Measurements from ENCODE around the gene PRKCH. TPM values are rescaled to one million over a fixed set of nuclear protein-coding genes. Genes with fewer than 3 reads are reported as not detected.
"Not testable (repeated sequence)": the region's sequence is repeated elsewhere in the genome, so short reads cannot be mapped to it uniquely, and the experiment has no call there.

Gene PRKCH
- total and polyA plus RNA-seq, 2 experiments from 2014 or later, result 2.4 to 3.5 TPM

DNA sequence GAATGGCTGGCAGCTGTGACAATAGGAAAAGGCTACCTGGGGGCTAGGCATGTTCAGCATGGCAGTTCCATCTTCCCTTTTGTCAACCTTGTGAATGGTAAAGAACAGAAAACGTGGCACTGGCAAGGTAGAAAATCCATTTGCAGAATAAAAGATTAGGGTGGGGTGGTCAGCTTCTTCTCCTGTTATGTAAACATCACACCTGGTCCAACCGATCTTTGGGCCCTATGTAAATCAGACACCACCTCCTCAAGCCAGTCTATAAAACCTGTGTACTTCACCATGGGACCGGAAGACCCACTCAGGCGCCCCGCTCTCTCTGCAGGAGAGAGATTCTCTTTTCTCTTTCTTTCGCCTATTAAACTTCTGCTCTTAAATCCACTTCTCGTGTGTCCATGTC is 20.6 kb upstream of the PRKCH start:
- Histone ChIP-seq H3K4me3 (no peak overlapping the region), H3K79me2 (ENCODE audit: insufficient read depth) (no peaks in the 10 kb centered on the region), H3K9ac (no peak overlapping the region), H3K9me2 (ENCODE audit: insufficient read depth) (no peaks in the 10 kb centered on the region), H4K20me1 (ENCODE audit: insufficient read depth) (no peaks in the 10 kb centered on the region), H3K36me3 (ENCODE audit: low read depth) (no peaks in the 10 kb centered on the region), H3K27me3 (replicated peaks; ENCODE audit: insufficient read depth) (peaks cover 16% of the 10 kb centered on the region), H3K4me1 (ENCODE audit: insufficient read depth) (no peaks in the 10 kb centered on the region), H2AFZ (no peak overlapping the region), H3K27ac (no peak overlapping the region), H3F3A (ENCODE audit: insufficient read depth) (no peaks in the 10 kb centered on the region), H3K9me3 (ENCODE audit: low read depth) (no peaks in the 10 kb centered on the region), H3K4me2 (ENCODE audit: unreplicated experiment) (no peak overlapping the region)
- 77 to 79% methylated on average over 7 of the region's 7 CpGs for WGBS, 2 experiments (ENCODE audit: low coverage in 1 of 2, low lambda C conversion rate in 2 of 2, missing lambda C conversion rate in 2 of 2)
- in situ Hi-C loops (cut with MboI), result loop anchor here (10.0 kb wide), 1 partner anchor 534 kb away; no protein-coding TSS in a partner anchor
- DNase-seq, result no peak
- TF ChIP-seq EZH2 (IDR thresholded peaks at IDR 0.05; ENCODE audit: insufficient read depth, poor library complexity, severe bottlenecking), result no peak
- no peak for TF ChIP-seq EZH2phosphoT487 (IDR thresholded peaks at IDR 0.05; ENCODE audit: insufficient read depth, low read depth)

DNA sequence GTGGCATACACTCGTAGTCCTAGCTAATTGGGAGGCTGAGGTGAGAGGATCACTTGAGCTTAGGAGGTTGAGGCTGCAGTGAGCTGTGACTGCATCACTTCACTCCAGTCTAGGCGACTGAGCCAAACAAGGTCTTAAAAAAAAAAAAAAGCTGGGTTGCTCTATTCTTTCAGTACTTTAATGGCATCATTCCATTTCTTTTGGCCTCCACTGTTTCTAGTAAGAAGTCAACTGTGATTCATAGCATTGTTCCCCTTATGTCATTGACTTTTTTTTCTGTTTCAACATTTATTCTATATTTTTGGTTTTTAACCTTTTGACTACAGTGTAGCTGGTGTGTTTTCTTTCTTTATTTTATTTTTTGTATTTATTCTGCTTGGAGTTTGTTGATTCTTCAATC is 16.7 kb upstream of the PRKCH start:
- H3K4me1 ChIP-seq (ENCODE audit: insufficient read depth), result no peaks in the 10 kb centered on the region
- no peak for DNase-seq
- TF ChIP-seq EZH2phosphoT487 (IDR thresholded peaks at IDR 0.05; ENCODE audit: insufficient read depth, low read depth), result no peak
- no peak overlapping the region for H2AFZ ChIP-seq
- 51 to 67% methylated on average over 2 of the region's 2 CpGs for WGBS, 2 experiments (ENCODE audit: low coverage in 1 of 2, low lambda C conversion rate in 2 of 2, missing lambda C conversion rate in 2 of 2)
- no peak overlapping the region for H3K27ac ChIP-seq
- no peak overlapping the region for H3K4me2 ChIP-seq (ENCODE audit: unreplicated experiment)
- in situ Hi-C loops (cut with MboI), result loop anchor here (10.0 kb wide), 1 partner anchor 530 kb away; no protein-coding TSS in a partner anchor
- no peak overlapping the region for H3K9ac ChIP-seq
- H3K27me3 ChIP-seq (replicated peaks; ENCODE audit: insufficient read depth), result peaks cover 16% of the 10 kb centered on the region
- no peak overlapping the region for H3K4me3 ChIP-seq
- no peaks in the 10 kb centered on the region for H3K9me2 ChIP-seq (ENCODE audit: insufficient read depth)
- no peaks in the 10 kb centered on the region for H3K79me2 ChIP-seq (ENCODE audit: insufficient read depth)
- H4K20me1 ChIP-seq (ENCODE audit: insufficient read depth), result no peaks in the 10 kb centered on the region
- H3K9me3 ChIP-seq (ENCODE audit: low read depth), result no peaks in the 10 kb centered on the region
- no peaks in the 10 kb centered on the region for H3F3A ChIP-seq (ENCODE audit: insufficient read depth)
- H3K36me3 ChIP-seq (ENCODE audit: low read depth), result no peaks in the 10 kb centered on the region

DNA sequence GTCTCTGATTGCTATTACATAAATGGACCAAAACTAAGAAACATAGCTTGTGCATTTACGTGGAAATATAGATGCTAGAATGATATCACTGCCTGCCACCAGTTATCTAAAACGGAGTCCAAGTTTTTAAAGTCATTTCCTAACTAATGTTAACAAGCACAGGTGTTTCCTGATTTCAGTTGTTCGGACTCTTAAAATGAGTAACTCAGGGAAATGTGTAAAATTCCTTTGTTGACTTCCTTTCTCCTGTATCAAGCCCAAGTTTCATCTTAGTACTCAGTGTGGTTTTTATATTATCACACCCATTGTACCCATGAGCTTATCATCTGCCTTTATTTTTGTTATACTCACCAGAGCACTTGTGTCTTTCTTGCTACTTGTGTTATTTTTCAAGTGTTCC is 13.2 kb upstream of the PRKCH start:
- Histone ChIP-seq H3K9me2 (ENCODE audit: insufficient read depth) (no peaks in the 10 kb centered on the region), H4K20me1 (ENCODE audit: insufficient read depth) (no peaks in the 10 kb centered on the region), H2AFZ (no peak overlapping the region), H3K9ac (no peak overlapping the region), H3K9me3 (ENCODE audit: low read depth) (no peaks in the 10 kb centered on the region), H3K79me2 (ENCODE audit: insufficient read depth) (no peaks in the 10 kb centered on the region), H3K4me3 (no peak overlapping the region), H3K27ac (no peak overlapping the region), H3K4me2 (ENCODE audit: unreplicated experiment) (no peak overlapping the region), H3K27me3 (replicated peaks; ENCODE audit: insufficient read depth) (peaks cover 2% of the 10 kb centered on the region; the same call in 1 of the 2 replicates), H3F3A (ENCODE audit: insufficient read depth) (no peaks in the 10 kb centered on the region), H3K36me3 (ENCODE audit: low read depth) (no peaks in the 10 kb centered on the region), H3K4me1 (ENCODE audit: insufficient read depth) (no peaks in the 10 kb centered on the region)
- no peak for DNase-seq
- TF ChIP-seq EZH2phosphoT487 (IDR thresholded peaks at IDR 0.05; ENCODE audit: insufficient read depth, low read depth) (no peak), EZH2 (IDR thresholded peaks at IDR 0.05; ENCODE audit: insufficient read depth, poor library complexity, severe bottlenecking) (no peak)
- in situ Hi-C loops (cut with MboI), result loop anchor here (10.0 kb wide), 1 partner anchor 527 kb away; no protein-coding TSS in a partner anchor
- WGBS, 2 experiments (ENCODE audit: low coverage in 1 of 2, low lambda C conversion rate in 2 of 2, missing lambda C conversion rate in 2 of 2), result 28% methylated on average over 3 of the region's 3 CpGs

DNA sequence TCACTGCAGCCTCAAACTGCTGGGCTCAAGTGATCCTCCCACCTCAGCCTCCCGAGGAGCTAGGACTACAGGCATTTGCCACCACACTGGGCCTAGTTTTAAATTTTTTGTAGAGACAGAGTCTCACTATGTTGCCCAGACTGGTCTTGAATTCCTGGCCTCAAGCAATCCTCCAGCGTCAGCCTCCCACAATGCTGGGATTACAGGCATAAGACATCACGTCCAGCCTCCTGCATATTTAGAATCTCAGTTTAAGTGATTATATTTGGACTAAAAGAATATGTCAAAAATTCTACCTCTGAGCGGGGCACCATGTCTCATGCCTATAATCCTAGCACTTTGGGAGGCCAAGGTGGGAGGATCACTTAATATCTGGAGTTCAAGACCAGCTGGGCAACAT is 12.7 kb upstream of the PRKCH start:
- not testable (repeated sequence) for H3K27me3 ChIP-seq (replicated peaks; ENCODE audit: insufficient read depth); H3K4me1 ChIP-seq (ENCODE audit: insufficient read depth); H3F3A ChIP-seq (ENCODE audit: insufficient read depth); DNase-seq; H2AFZ ChIP-seq; H4K20me1 ChIP-seq (ENCODE audit: insufficient read depth); H3K4me2 ChIP-seq (ENCODE audit: unreplicated experiment); H3K36me3 ChIP-seq (ENCODE audit: low read depth); H3K4me3 ChIP-seq; H3K9ac ChIP-seq; H3K9me3 ChIP-seq (ENCODE audit: low read depth); H3K79me2 ChIP-seq (ENCODE audit: insufficient read depth); H3K9me2 ChIP-seq (ENCODE audit: insufficient read depth); H3K27ac ChIP-seq
- WGBS, 2 experiments (ENCODE audit: low coverage in 1 of 2, low lambda C conversion rate in 2 of 2, missing lambda C conversion rate in 2 of 2), result 53 to 65% methylated on average over 4 of the region's 4 CpGs
- in situ Hi-C loops (cut with MboI), result loop anchor here (10.0 kb wide), 1 partner anchor 526 kb away; no protein-coding TSS in a partner anchor

DNA sequence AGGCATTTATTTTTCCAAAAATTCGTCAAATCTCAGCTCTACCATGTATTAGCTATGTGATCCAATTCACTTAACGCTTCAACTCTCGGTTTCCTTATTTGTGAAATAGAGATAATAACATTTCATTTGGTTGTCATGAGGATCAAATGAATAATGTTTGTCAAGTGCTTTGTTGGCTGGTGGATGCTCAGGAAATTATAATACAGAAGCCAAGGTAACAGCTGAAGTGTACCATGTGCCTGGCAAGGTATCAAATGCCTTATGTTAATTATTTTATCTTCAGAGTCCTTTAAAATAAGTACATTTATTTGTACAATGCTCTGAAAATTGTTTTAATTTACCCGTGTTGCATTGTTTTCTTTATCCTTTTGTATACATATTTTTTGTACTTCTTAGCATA is 6.1 kb upstream of the PRKCH start:
- Histone ChIP-seq H3K4me3 (no peak overlapping the region), H3K4me1 (ENCODE audit: insufficient read depth) (no peaks in the 10 kb centered on the region), H2AFZ (no peak overlapping the region), H3F3A (ENCODE audit: insufficient read depth) (no peaks in the 10 kb centered on the region), H3K9me2 (ENCODE audit: insufficient read depth) (no peaks in the 10 kb centered on the region), H3K4me2 (ENCODE audit: unreplicated experiment) (no peak overlapping the region), H3K27ac (no peak overlapping the region), H3K79me2 (ENCODE audit: insufficient read depth) (no peaks in the 10 kb centered on the region), H4K20me1 (ENCODE audit: insufficient read depth) (no peaks in the 10 kb centered on the region), H3K36me3 (ENCODE audit: low read depth) (no peaks in the 10 kb centered on the region), H3K9ac (no peak overlapping the region), H3K9me3 (ENCODE audit: low read depth) (no peaks in the 10 kb centered on the region), H3K27me3 (replicated peaks; ENCODE audit: insufficient read depth) (peaks cover 26% of the 10 kb centered on the region; the same call in 1 of the 2 replicates)
- 50 to 52% methylated on average over 4 of the region's 4 CpGs for WGBS, 2 experiments (ENCODE audit: low coverage in 1 of 2, low lambda C conversion rate in 2 of 2, missing lambda C conversion rate in 2 of 2)
- in situ Hi-C loops (cut with MboI), result no loop called here
- no peak for DNase-seq
- no peak for TF ChIP-seq EZH2phosphoT487 (IDR thresholded peaks at IDR 0.05; ENCODE audit: insufficient read depth, low read depth)
- TF ChIP-seq EZH2 (IDR thresholded peaks at IDR 0.05; ENCODE audit: insufficient read depth, poor library complexity, severe bottlenecking), result no peak

Data from GM23248 (cell line).